IMR-90 (cell line): ENCODE data around the gene EIF2S1. TPM values are rescaled to one million over a fixed set of nuclear protein-coding genes. Genes with fewer than 3 reads are reported as not detected.
A peak's percentile ranks its signal among the peaks of the same experiment; 100 is the strongest.

ENCODE experiments used
- ATAC-seq: fragments of 200-7000 bp; cut with Tn5 transposase; 2 replicates; pipeline ENCODE4 v1.9.1; 2020; ENCODE audit warnings: low read depth, mild to moderate bottlenecking, moderate library complexity
- BruUV-seq: library from RNA; stranded (reverse); fragments of 400-500 nt; replicated peaks from 2 replicates; lab custom pipeline; 2021; lab: Mats Ljungman, UMichigan
- CTCF ChIA-PET: fragments of 300-600 bp; formaldehyde crosslinking; extraction: SDS; loops from one replicate; lab custom pipeline; 2021; ENCODE audit warnings: antibody characterized with exemption; lab: Yijun Ruan, JAX
- POLR2A ChIA-PET: fragments of 300-600 bp; sonication (Branson Sonifier 250); formaldehyde crosslinking; loops from one replicate; lab custom pipeline; 2022; ENCODE audit warnings: antibody characterized with exemption; ENCODE audit not compliant: unreplicated experiment; lab: Charles Lee
- DNase-seq: peaks from one replicate; pipeline ENCODE4 v3.0.0; 2013
- H2AFZ ChIP-seq: replicated peaks from 2 replicates; pipeline ENCODE3; 2013; ENCODE audit warnings: low read length, mild to moderate bottlenecking; ENCODE audit not compliant: poor library complexity
- H2AK5ac ChIP-seq: 2 replicates; pipeline ENCODE4 v1.6.1; 2013; ENCODE audit warnings: low read depth, low read length, inconsistent platforms
- H2AK9ac ChIP-seq: replicated peaks from 2 replicates; pipeline ENCODE3; 2013; ENCODE audit warnings: mild to moderate bottlenecking, low read depth, low read length, moderate library complexity; ENCODE audit not compliant: poor library complexity
- H2BK120ac ChIP-seq: 2 replicates; pipeline ENCODE4 v1.6.1; 2013; ENCODE audit warnings: low read depth, low read length, inconsistent platforms
- H2BK15ac ChIP-seq: 3 replicates; pipeline ENCODE4 v1.6.1; 2013; ENCODE audit warnings: low read depth, low read length, inconsistent platforms
- H2BK20ac ChIP-seq: 2 replicates; pipeline ENCODE4 v1.6.1; 2013; ENCODE audit warnings: low read depth, mild to moderate bottlenecking, inconsistent platforms, low read length, moderate library complexity
- H2BK5ac ChIP-seq: 2 replicates; pipeline ENCODE4 v1.6.1; 2013; ENCODE audit warnings: mild to moderate bottlenecking, low read depth, low read length, inconsistent platforms; ENCODE audit not compliant: poor library complexity, severe bottlenecking
- H3K14ac ChIP-seq: replicated peaks from 2 replicates; pipeline ENCODE4 v1.6.1; 2013; ENCODE audit warnings: low read depth, low read length, inconsistent platforms
- H3K18ac ChIP-seq: 2 replicates; pipeline ENCODE4 v1.6.1; 2013; ENCODE audit warnings: low read depth, low read length, control low read depth
- H3K23ac ChIP-seq: 2 replicates; pipeline ENCODE4 v1.6.1; 2013; ENCODE audit warnings: low read depth, low read length, inconsistent platforms
- H3K27ac ChIP-seq: 2 replicates; pipeline ENCODE4 v1.5.1; 2013; ENCODE audit warnings: mild to moderate bottlenecking, control low read depth, low read length; ENCODE audit not compliant: insufficient read depth
- H3K27me3 ChIP-seq: 2 replicates; pipeline ENCODE4 v1.6.1; 2013; ENCODE audit warnings: low read length; ENCODE audit not compliant: control insufficient read depth, insufficient read depth
- H3K36me3 ChIP-seq: 2 replicates; pipeline ENCODE4 v1.6.1; 2013; ENCODE audit warnings: low read length, mixed read lengths; ENCODE audit not compliant: control insufficient read depth, insufficient read depth
- H3K4ac ChIP-seq: 2 replicates; pipeline ENCODE4 v1.6.1; 2013; ENCODE audit warnings: low read depth, low read length, inconsistent platforms
- H3K4me1 ChIP-seq: 2 replicates; pipeline ENCODE4 v1.6.1; 2013; ENCODE audit warnings: low read length, mixed read lengths; ENCODE audit not compliant: control insufficient read depth, insufficient read depth
- H3K4me2 ChIP-seq: 2 replicates; pipeline ENCODE4 v1.6.1; 2013; ENCODE audit warnings: low read depth, mild to moderate bottlenecking, control low read depth, low read length, moderate library complexity
- H3K4me3 ChIP-seq: 2 replicates; pipeline ENCODE4 v1.5.1; 2013; ENCODE audit warnings: low read depth, mild to moderate bottlenecking, control low read depth, low read length, moderate library complexity; ENCODE audit not compliant: insufficient read depth
- H3K56ac ChIP-seq: 2 replicates; pipeline ENCODE4 v1.6.1; 2013; ENCODE audit warnings: low read length, inconsistent platforms; ENCODE audit not compliant: insufficient read depth; ENCODE audit errors: extremely low read depth
- H3K79me1 ChIP-seq, 2 experiments: 2 replicates each; pipeline ENCODE4 v1.6.1; 2013; ENCODE audit warnings: low read length in 2 of 2, inconsistent platforms in 1 of 2, low read depth in 1 of 2
- H3K9ac ChIP-seq: 2 replicates; pipeline ENCODE4 v1.6.1; 2013; ENCODE audit warnings: low read depth, low read length, control low read depth
- H3K9me1 ChIP-seq: 2 replicates; pipeline ENCODE4 v1.6.1; 2013; ENCODE audit warnings: low read length, inconsistent platforms; ENCODE audit not compliant: insufficient read depth
- H3K9me3 ChIP-seq: 2 replicates; pipeline ENCODE4 v1.6.1; 2013; ENCODE audit warnings: low read length; ENCODE audit not compliant: control insufficient read depth, insufficient read depth
- H4K20me1 ChIP-seq: 2 replicates; pipeline ENCODE4 v1.6.1; 2013; ENCODE audit warnings: low read length, inconsistent platforms; ENCODE audit not compliant: insufficient read depth
- H4K5ac ChIP-seq: 2 replicates; pipeline ENCODE4 v1.6.1; 2013; ENCODE audit warnings: mild to moderate bottlenecking, low read depth, low read length, control low read depth
- H4K8ac ChIP-seq, 2 experiments: 2 replicates each; pipeline ENCODE4 v1.6.1; 2013; ENCODE audit warnings: low read depth in 2 of 2, low read length in 2 of 2, control low read depth in 1 of 2, inconsistent platforms in 1 of 2
- H4K91ac ChIP-seq: 2 replicates; pipeline ENCODE4 v1.6.1; 2013; ENCODE audit warnings: low read depth, low read length, inconsistent platforms; ENCODE audit not compliant: insufficient read depth
- BHLHE40 ChIP-seq: fragments of 150-350 bp; IDR thresholded peaks from 2 replicates; pipeline ENCODE4 v1.6.1; 2016; ENCODE audit warnings: mild to moderate bottlenecking, low read depth, low read length
- CEBPB ChIP-seq: IDR thresholded peaks from 2 replicates; pipeline ENCODE4 v1.6.1; 2012; ENCODE audit warnings: low read depth, low read length, improper control_type of control experiment
- CHD1 ChIP-seq: IDR thresholded peaks from 2 replicates; pipeline ENCODE4 v1.6.1; 2012; ENCODE audit warnings: low read depth, low read length, improper control_type of control experiment
- MAFK ChIP-seq: IDR thresholded peaks from 2 replicates; pipeline ENCODE4 v1.6.1; 2012; ENCODE audit warnings: low read depth, low read length, improper control_type of control experiment
- MXI1 ChIP-seq: IDR thresholded peaks from 2 replicates; pipeline ENCODE4 v1.6.1; 2012; ENCODE audit warnings: low read depth, mild to moderate bottlenecking, low read length, moderate library complexity, borderline replicate concordance
- NFE2L2 ChIP-seq: fragments of 150-350 bp; IDR thresholded peaks from 2 replicates; pipeline ENCODE4 v1.6.1; 2016; ENCODE audit warnings: low read depth, mild to moderate bottlenecking, low read length
- RAD21 ChIP-seq: IDR thresholded peaks from 2 replicates; pipeline ENCODE4 v1.6.1; 2012; ENCODE audit warnings: low read length, improper control_type of control experiment
- RCOR1 ChIP-seq: IDR thresholded peaks from 2 replicates; pipeline ENCODE4 v1.6.1; 2012; ENCODE audit warnings: mild to moderate bottlenecking, low read length, improper control_type of control experiment; ENCODE audit not compliant: insufficient replicate concordance
- SMC3 ChIP-seq: fragments of 150-350 bp; IDR thresholded peaks from 2 replicates; pipeline ENCODE4 v1.6.1; 2016; ENCODE audit warnings: low read depth, mild to moderate bottlenecking, antibody characterized with exemption, low read length, moderate library complexity
- WGBS, 2 experiments: methylation state at CpG; one replicate each; pipeline versions ENCODE4 v1.1.5 to v1.1.7; 2013; ENCODE audit warnings: missing lambda C conversion rate in 2 of 2; ENCODE audit not compliant: insufficient read length in 1 of 2; ENCODE audit errors: extremely low coverage in 2 of 2; 5-methylcytosine and 5-hydroxymethylcytosine counted together
- dilution Hi-C: fragments of 300-500 bp; cut with HindIII; formaldehyde crosslinking; loops from one replicate; pipeline ENCODE4 v1.14.3; 2018; ENCODE audit warnings: low sequenced_read_pairs; ENCODE audit not compliant: unreplicated experiment
- in situ Hi-C: fragments of 300-500 bp; cut with MboI; formaldehyde crosslinking; loops from 3 replicates; pipeline ENCODE4 v1.14.3; 2019; ENCODE audit warnings: low sequenced_read_pairs, inconsistent platforms, mixed read lengths
- intact Hi-C: fragments of 100-400 bp; cut with micrococcal nuclease; formaldehyde crosslinking; loops from 2 replicates; pipeline ENCODE4 v1.10.0; 2022
- polyA plus RNA-seq, 3 experiments: library from polyadenylated mRNA; depleted of rRNA; stranded (reverse); fragments of >200 nt; gene quantifications; 2 replicates each; pipeline ENCODE4 v1.2.3, GENCODE V29; 2012; ENCODE audit warnings: low replicate concordance in 1 of 3
- total RNA-seq: library from RNA; depleted of rRNA; stranded (reverse); fragments of >200 nt; gene quantifications from 2 replicates; pipeline ENCODE4 v1.2.3, GENCODE V29; 2012
- TF ChIP-seq, protein P1 (sequence below): conservative IDR thresholded peaks from 2 replicates; pipeline ENCODE4 v1.5.1; 2012; ENCODE audit warnings: mild to moderate bottlenecking, low read depth, low read length, improper control_type of control experiment
- TF ChIP-seq, protein P2 (sequence below): fragments of 150-350 bp; IDR thresholded peaks from 2 replicates; pipeline ENCODE4 v1.6.1; 2017; ENCODE audit warnings: mild to moderate bottlenecking, antibody characterized with exemption, low read length, low read depth
- TF ChIP-seq, protein P3 (sequence below): fragments of 150-350 bp; IDR thresholded peaks from 2 replicates; pipeline ENCODE4 v1.6.1; 2016; ENCODE audit warnings: low read depth, mild to moderate bottlenecking, low read length, moderate library complexity, borderline replicate concordance

The EIF2S1 gene
- total and polyA plus RNA-seq, 2 of the 4 experiments (the other 2 are of a cell fraction): 57.9 to 125 TPM

DNA sequence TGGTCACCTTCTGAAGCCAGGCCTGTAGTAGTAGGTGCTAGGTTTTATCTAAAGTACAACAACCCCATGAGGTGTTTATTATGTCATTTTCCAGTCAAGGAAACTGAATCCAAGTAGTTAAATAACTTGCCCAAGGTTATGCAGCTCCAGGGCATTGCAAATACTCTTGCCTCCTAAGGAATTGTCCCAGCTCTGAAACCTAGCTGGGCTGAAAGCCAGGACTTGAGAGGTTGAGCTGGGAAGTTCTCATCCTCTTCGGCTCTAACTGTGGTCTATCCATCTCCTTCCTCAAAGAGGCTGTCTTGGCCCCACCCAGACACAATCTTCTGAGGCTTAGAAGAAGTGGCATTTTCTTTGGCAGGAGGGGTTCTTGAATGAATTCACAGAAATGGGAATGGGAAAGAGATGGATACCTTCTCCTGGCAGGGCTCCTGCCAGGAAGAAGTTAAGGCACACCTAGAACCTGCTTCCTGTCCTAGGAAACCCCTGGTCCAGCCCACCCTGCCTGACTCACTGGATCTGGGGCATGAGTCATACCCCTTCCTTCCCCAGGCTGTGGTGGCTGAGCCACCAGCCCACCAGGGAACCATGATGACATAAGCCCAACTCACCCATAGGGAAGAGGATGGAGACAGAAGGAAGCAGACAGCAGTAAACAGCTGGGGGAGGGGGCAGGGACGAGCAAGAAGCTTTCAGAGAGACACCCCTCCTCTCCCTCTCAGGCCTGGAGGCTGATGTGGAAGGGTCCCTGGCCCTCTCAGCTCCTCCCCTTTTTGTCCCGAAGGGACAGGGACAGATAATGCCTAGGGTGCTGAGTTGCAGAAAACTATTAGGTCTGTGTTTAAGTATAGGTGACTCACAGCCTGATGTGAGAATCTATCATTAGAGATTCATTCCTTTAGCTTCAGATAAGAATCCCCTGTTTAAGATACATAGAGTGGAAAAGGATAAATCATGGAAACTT, 54.0 kb downstream of the EIF2S1 start:
- peak; percentile 88 for DNase-seq
- Histone ChIP-seq H3K27me3 (no peaks in the 10 kb centered on the region), H3K4me2 (peak overlapping the region; percentile 61; the same call in 1 of the 2 replicates), H2BK120ac (peak overlapping the region; percentile 53), H3K9me1 (peaks cover 21% of the 10 kb centered on the region; the same call in 1 of the 2 replicates), H3K79me1 (no peaks in the 10 kb centered on the region), H3K14ac (no peak overlapping the region), H4K8ac (peak overlapping the region in 1 of 2 experiments; percentile 71; a peak in 1 of 4 replicates), H4K20me1 (no peaks in the 10 kb centered on the region; the same call in 1 of the 2 replicates), H3K4me3 (no peak overlapping the region), H3K36me3 (no peaks in the 10 kb centered on the region), H2AFZ (peak overlapping the region; percentile 90), H2BK15ac (peak overlapping the region; percentile 66; the same call in 1 of the 3 replicates), H2BK20ac (peak overlapping the region; percentile 23), H2AK9ac (no peak overlapping the region), H3K18ac (no peak overlapping the region), H3K27ac (no peak overlapping the region; the same call in 1 of the 2 replicates), H3K4me1 (peaks cover 7% of the 10 kb centered on the region), H3K4ac (peak overlapping the region; percentile 44), H2BK5ac (peak overlapping the region; percentile 51), H4K91ac (peak overlapping the region; percentile 27; the same call in 1 of the 2 replicates), H2AK5ac (no peak overlapping the region), H4K5ac (peak overlapping the region; percentile 46; the same call in 1 of the 2 replicates), H3K9me3 (no peaks in the 10 kb centered on the region), H3K9ac (no peak overlapping the region), H3K23ac (no peak overlapping the region), H3K56ac (0 out of 2 replicates have a peak overlapping the region, but pooled peaks have one; percentile 38)
- intact Hi-C loops (no loop called here), dilution Hi-C loops (no loop called here), in situ Hi-C loops (no loop called here)
- ChIA-PET CTCF (interaction anchor here (1.4 kb wide), 1 partner anchor 12 kb away, joined by 4 read pairs; no protein-coding TSS in a partner anchor), POLR2A (no interaction called here)
- no TSS peak for BruUV-seq
- WGBS, 2 experiments: no CpG with 5 or more reads among the region's 3 CpGs
- ATAC-seq: peak; percentile 70
- TF ChIP-seq, protein P1, sequence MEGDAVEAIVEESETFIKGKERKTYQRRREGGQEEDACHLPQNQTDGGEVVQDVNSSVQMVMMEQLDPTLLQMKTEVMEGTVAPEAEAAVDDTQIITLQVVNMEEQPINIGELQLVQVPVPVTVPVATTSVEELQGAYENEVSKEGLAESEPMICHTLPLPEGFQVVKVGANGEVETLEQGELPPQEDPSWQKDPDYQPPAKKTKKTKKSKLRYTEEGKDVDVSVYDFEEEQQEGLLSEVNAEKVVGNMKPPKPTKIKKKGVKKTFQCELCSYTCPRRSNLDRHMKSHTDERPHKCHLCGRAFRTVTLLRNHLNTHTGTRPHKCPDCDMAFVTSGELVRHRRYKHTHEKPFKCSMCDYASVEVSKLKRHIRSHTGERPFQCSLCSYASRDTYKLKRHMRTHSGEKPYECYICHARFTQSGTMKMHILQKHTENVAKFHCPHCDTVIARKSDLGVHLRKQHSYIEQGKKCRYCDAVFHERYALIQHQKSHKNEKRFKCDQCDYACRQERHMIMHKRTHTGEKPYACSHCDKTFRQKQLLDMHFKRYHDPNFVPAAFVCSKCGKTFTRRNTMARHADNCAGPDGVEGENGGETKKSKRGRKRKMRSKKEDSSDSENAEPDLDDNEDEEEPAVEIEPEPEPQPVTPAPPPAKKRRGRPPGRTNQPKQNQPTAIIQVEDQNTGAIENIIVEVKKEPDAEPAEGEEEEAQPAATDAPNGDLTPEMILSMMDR: no peak
- TF ChIP-seq, protein P2, sequence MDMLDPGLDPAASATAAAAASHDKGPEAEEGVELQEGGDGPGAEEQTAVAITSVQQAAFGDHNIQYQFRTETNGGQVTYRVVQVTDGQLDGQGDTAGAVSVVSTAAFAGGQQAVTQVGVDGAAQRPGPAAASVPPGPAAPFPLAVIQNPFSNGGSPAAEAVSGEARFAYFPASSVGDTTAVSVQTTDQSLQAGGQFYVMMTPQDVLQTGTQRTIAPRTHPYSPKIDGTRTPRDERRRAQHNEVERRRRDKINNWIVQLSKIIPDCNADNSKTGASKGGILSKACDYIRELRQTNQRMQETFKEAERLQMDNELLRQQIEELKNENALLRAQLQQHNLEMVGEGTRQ: no peak
- no peak for TF ChIP-seq RAD21
- TF ChIP-seq SMC3: no peak
- TF ChIP-seq, protein P3, sequence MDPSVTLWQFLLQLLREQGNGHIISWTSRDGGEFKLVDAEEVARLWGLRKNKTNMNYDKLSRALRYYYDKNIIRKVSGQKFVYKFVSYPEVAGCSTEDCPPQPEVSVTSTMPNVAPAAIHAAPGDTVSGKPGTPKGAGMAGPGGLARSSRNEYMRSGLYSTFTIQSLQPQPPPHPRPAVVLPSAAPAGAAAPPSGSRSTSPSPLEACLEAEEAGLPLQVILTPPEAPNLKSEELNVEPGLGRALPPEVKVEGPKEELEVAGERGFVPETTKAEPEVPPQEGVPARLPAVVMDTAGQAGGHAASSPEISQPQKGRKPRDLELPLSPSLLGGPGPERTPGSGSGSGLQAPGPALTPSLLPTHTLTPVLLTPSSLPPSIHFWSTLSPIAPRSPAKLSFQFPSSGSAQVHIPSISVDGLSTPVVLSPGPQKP: no peak
- no peak for TF ChIP-seq RCOR1
- peak; percentile 69; the same call in 1 of the 2 replicates for TF ChIP-seq CEBPB
- TF ChIP-seq CHD1: no peak
- TF ChIP-seq MAFK: no peak
- TF ChIP-seq NFE2L2: no peak
- TF ChIP-seq MXI1: no peak
- peak; percentile 65; the same call in 1 of the 2 replicates for TF ChIP-seq BHLHE40
